Measurements from ENCODE around the gene PIEZO1. TPM values are rescaled to one million over a fixed set of nuclear protein-coding genes. Genes with fewer than 3 reads are reported as not detected.
A peak's percentile ranks its signal among the peaks of the same experiment; 100 is the strongest.

PIEZO1 gene
- total and polyA plus RNA-seq, 5 donors: 21.7 to 45.6 (median 30.5) TPM

- no peak overlapping the region for H3K27ac ChIP-seq (ENCODE audit: low read length)
- intact Hi-C loops (cut with DNase I): no loop called here
- no peaks in the 10 kb centered on the region for H3K9me3 ChIP-seq (ENCODE audit: control insufficient read depth, low read length)
- no peak for DNase-seq
- ATAC-seq: no peak
- peaks cover 9% of the 10 kb centered on the region for H3K4me1 ChIP-seq (ENCODE audit: control insufficient read depth, insufficient read depth, low read length)
- H3K27me3 ChIP-seq (ENCODE audit: control insufficient read depth, insufficient read depth): no peaks in the 10 kb centered on the region
- WGBS: 30% methylated on average over 17 of the region's 17 CpGs
- peak overlapping the region; percentile 75 for H3K4me3 ChIP-seq (ENCODE audit: low read length)
Measured at GRCh38 chr16:88706965-88707826, 77.8 kb downstream of the PIEZO1 start.

- Histone ChIP-seq H3K27me3 (ENCODE audit: control insufficient read depth, insufficient read depth) (no peaks in the 10 kb centered on the region), H3K4me3 (ENCODE audit: low read length) (peak within 1 kb of the TSS; percentile 75), H3K9me3 (ENCODE audit: control insufficient read depth, low read length) (no peaks in the 10 kb centered on the region), H3K27ac (ENCODE audit: low read length) (peak within 1 kb of the TSS; percentile 57), H3K4me1 (ENCODE audit: control insufficient read depth, insufficient read depth, low read length) (peaks cover 9% of the 10 kb centered on the region)
- intact Hi-C loops (cut with DNase I): no loop called here
- WGBS: under 1% methylated on average over 86 of the region's 86 CpGs
- peak; percentile 84 to 87 for ATAC-seq
- peak; percentile 94 to 98 (median 97) for DNase-seq
Measured at GRCh38 chr16:88706229-88706964, 78.6 kb downstream of the PIEZO1 start, which contains the start of the genes CTU2 and RNF166. Gene CTU2, plus strand, starts transcription at chr16:88706503. Its CDS starts 28 bp downstream, at chr16:88706531. Gene RNF166, minus strand, starts transcription at chr16:88706408. Its CDS starts 83 bp downstream, at chr16:88706325.

- DNase-seq (no peak), ATAC-seq (no peak)
- H3K27me3 ChIP-seq (ENCODE audit: control insufficient read depth, insufficient read depth): no peaks in the 10 kb centered on the region
- peaks cover 9% of the 10 kb centered on the region for H3K4me1 ChIP-seq (ENCODE audit: control insufficient read depth, insufficient read depth, low read length)
- peak overlapping the region; percentile 75 for H3K4me3 ChIP-seq (ENCODE audit: low read length)
- H3K9me3 ChIP-seq (ENCODE audit: control insufficient read depth, low read length): no peaks in the 10 kb centered on the region
- intact Hi-C loops (cut with DNase I): no loop called here
- WGBS: under 1% methylated on average over 57 of the region's 57 CpGs
- peak overlapping the region; percentile 57 for H3K27ac ChIP-seq (ENCODE audit: low read length)
Measured at GRCh38 chr16:88705801-88706228, 79.2 kb downstream of the PIEZO1 start.

- H3K4me1 ChIP-seq (ENCODE audit: control insufficient read depth, insufficient read depth, low read length): peaks cover 9% of the 10 kb centered on the region
- DNase-seq (no peak), ATAC-seq (no peak)
- no peaks in the 10 kb centered on the region for H3K9me3 ChIP-seq (ENCODE audit: control insufficient read depth, low read length)
- no peaks in the 10 kb centered on the region for H3K27me3 ChIP-seq (ENCODE audit: control insufficient read depth, insufficient read depth)
- peak overlapping the region; percentile 75 for H3K4me3 ChIP-seq (ENCODE audit: low read length)
- 29% methylated on average over 9 of the region's 9 CpGs for WGBS
- intact Hi-C loops (cut with DNase I): no loop called here
- H3K27ac ChIP-seq (ENCODE audit: low read length): peak overlapping the region; percentile 32
Measured at GRCh38 chr16:88705076-88705684, 79.8 kb downstream of the PIEZO1 start.

GRCh38 chr16:88703486-88704309 lies 81.3 kb downstream of the PIEZO1 start:
- peak in 1 of 2 donors; percentile 1 for ATAC-seq
- 52% methylated on average over 26 of the region's 26 CpGs for WGBS
- no peak overlapping the region for H3K4me3 ChIP-seq (ENCODE audit: low read length)

GRCh38 chr16:88702371-88703210 lies 82.4 kb downstream of the PIEZO1 start:
- Histone ChIP-seq H3K27me3 (ENCODE audit: control insufficient read depth, insufficient read depth) (no peaks in the 10 kb centered on the region), H3K9me3 (ENCODE audit: control insufficient read depth, low read length) (no peaks in the 10 kb centered on the region), H3K4me1 (ENCODE audit: control insufficient read depth, insufficient read depth, low read length) (peaks cover 9% of the 10 kb centered on the region), H3K27ac (ENCODE audit: low read length) (no peak overlapping the region), H3K4me3 (ENCODE audit: low read length) (no peak overlapping the region)
- ATAC-seq: no peak
- 79% methylated on average over 31 of the region's 31 CpGs for WGBS
- intact Hi-C loops (cut with DNase I): no loop called here
- DNase-seq: no peak

More at GRCh38 chr16:88703486-88704309, 81.3 kb downstream of the PIEZO1 start:
- peak; percentile 57 to 87 (median 86) for DNase-seq
- intact Hi-C loops (cut with DNase I): no loop called here
- H3K27me3 ChIP-seq (ENCODE audit: control insufficient read depth, insufficient read depth): no peaks in the 10 kb centered on the region
- no peaks in the 10 kb centered on the region for H3K9me3 ChIP-seq (ENCODE audit: control insufficient read depth, low read length)
- H3K4me1 ChIP-seq (ENCODE audit: control insufficient read depth, insufficient read depth, low read length): peaks cover 9% of the 10 kb centered on the region
- peak overlapping the region; percentile 36 for H3K27ac ChIP-seq (ENCODE audit: low read length)

- H3K27me3 ChIP-seq (ENCODE audit: control insufficient read depth, insufficient read depth): no peaks in the 10 kb centered on the region
- no peak overlapping the region for H3K4me3 ChIP-seq (ENCODE audit: low read length)
- intact Hi-C loops (cut with DNase I): no loop called here
- peak overlapping the region; percentile 19 for H3K27ac ChIP-seq (ENCODE audit: low read length)
- H3K4me1 ChIP-seq (ENCODE audit: control insufficient read depth, insufficient read depth, low read length): peaks cover 4% of the 10 kb centered on the region
- no peak for DNase-seq
- no peaks in the 10 kb centered on the region for H3K9me3 ChIP-seq (ENCODE audit: control insufficient read depth, low read length)
- 62% methylated on average over 30 of the region's 30 CpGs for WGBS
- no peak for ATAC-seq
Measured at GRCh38 chr16:88701581-88702370, 83.2 kb downstream of the PIEZO1 start.

GRCh38 chr16:88700636-88701482 lies 84.2 kb downstream of the PIEZO1 start:
- peak; percentile 90 to 97 (median 96) for DNase-seq
- ATAC-seq: peak; percentile 85 to 89
- Histone ChIP-seq H3K4me3 (ENCODE audit: low read length) (no peak overlapping the region), H3K27me3 (ENCODE audit: control insufficient read depth, insufficient read depth) (no peaks in the 10 kb centered on the region), H3K4me1 (ENCODE audit: control insufficient read depth, insufficient read depth, low read length) (peaks cover 4% of the 10 kb centered on the region), H3K27ac (ENCODE audit: low read length) (peak overlapping the region; percentile 19), H3K9me3 (ENCODE audit: control insufficient read depth, low read length) (no peaks in the 10 kb centered on the region)
- WGBS: 46% methylated on average over 42 of the region's 42 CpGs
- intact Hi-C loops (cut with DNase I): no loop called here

- ATAC-seq (no peak), DNase-seq (no peak)
- H3K27ac ChIP-seq (ENCODE audit: low read length): no peak overlapping the region
- H3K4me3 ChIP-seq (ENCODE audit: low read length): no peak overlapping the region
- H3K9me3 ChIP-seq (ENCODE audit: control insufficient read depth, low read length): no peaks in the 10 kb centered on the region
- no peaks in the 10 kb centered on the region for H3K27me3 ChIP-seq (ENCODE audit: control insufficient read depth, insufficient read depth)
- intact Hi-C loops (cut with DNase I): no loop called here
- WGBS: 72% methylated on average over 14 of the region's 14 CpGs
- H3K4me1 ChIP-seq (ENCODE audit: control insufficient read depth, insufficient read depth, low read length): peaks cover 3% of the 10 kb centered on the region
Measured at GRCh38 chr16:88700322-88700635, 84.7 kb downstream of the PIEZO1 start.
